Measurements from ENCODE around the gene ANKZF1. TPM values are rescaled to one million over a fixed set of nuclear protein-coding genes. Genes with fewer than 3 reads are reported as not detected.
"Not testable (repeated sequence)": the region's sequence is repeated elsewhere in the genome, so short reads cannot be mapped to it uniquely, and the experiment has no call there.

ANKZF1 gene
- total and polyA plus RNA-seq, 4 experiments from 2014 or later: 22.1 to 260 (median 147) TPM

DNA sequence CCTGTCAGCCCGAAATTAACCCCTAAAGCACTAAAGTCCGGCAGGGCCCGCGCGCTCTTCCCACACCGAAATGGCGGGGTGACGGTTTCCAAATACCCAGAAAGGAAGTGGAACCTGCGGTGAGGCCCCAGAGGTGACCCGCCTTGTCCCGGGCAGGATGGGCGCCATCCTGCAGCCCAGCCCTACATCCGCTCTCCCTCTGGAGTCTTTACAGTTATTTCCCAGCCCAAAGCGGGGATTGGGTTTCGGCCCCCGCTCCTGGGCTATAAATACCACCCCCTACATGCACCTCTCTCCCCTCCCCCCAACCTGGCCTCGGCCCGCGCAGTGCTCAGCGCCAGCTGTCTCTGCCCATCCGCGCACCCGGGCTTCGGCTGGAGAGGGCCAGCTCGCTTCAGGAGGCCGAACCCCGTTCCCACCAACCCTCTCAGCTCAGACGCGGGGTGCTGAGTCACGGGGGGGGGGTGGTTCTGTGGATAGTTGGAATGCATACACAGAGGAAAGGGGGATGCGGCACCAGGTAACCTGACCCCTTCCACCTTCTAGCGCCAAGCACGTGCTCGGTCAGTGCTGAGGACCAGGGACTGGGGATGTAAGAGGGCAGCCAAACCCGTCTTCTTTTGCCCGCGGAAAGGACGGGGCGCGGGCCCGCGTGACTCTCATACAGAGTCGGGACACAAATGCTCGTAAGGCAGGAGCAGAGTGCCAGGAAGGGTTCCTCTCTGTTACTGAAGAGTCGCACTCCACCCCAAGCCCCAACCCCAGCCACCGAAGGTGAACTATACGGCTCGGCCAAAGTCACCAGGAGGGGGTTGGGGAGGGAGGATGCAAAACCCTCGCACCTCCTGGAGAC is 23.5 kb downstream of the ANKZF1 start, which contains the start of gene TUBA4B:
Gene TUBA4B (plus strand): TSS at position 344 of the 853 bp plus-strand sequence. CDS start 165 bp downstream, at position 509.
- Mint-ChIP-seq H3K9me3 (peaks cover 0 to 4% (median 0%) of the 10 kb centered on the region in 8 donors), H3K4me3 (peak within 1 kb of the TSS; percentile 85 to 99 (median 94)), H3K4me1 (peaks cover 40 to 69% (median 52%) of the 10 kb centered on the region in 4 donors), H3K27me3 (no peaks in the 10 kb centered on the region), H3K36me3 (peaks cover 41 to 59% of the 10 kb centered on the region in 2 donors), H3K27ac (peak within 1 kb of the TSS; percentile 92 to 97 (median 96))
- intact Hi-C loops (cut with micrococcal nuclease): loop anchor here (1.0 to 5.0 kb wide), 10 partner anchors 8 to 856 kb away; partner anchors contain the start of genes ANKZF1, ATG9A, CTDSP1 and DNAJB2
- no peaks in the 10 kb centered on the region for H3K9me3 ChIP-seq (ENCODE audit: control insufficient read depth in 1 of 2, low read length in 2 of 2)
- H3K36me3 ChIP-seq (ENCODE audit: insufficient read depth, low read length): peaks cover 22% of the 10 kb centered on the region
- H3K27me3 ChIP-seq (ENCODE audit: insufficient read depth, low read length): no peaks in the 10 kb centered on the region
- peak within 1 kb of the TSS; percentile 94 to 100 for H3K4me3 ChIP-seq (ENCODE audit: low read length in 2 of 2)
- ChIA-PET CTCF (ENCODE audit: partially characterized antibody) (interaction anchor here (1.1 to 12.8 kb wide), 12 partner anchors 8 to 135 kb away, joined by 3 to 150 read pairs (median 10); partner anchors contain the start of genes ABCB6, ANKZF1, ATG9A and CNPPD1), POLR2A (ENCODE audit: partially characterized antibody) (interaction anchor here (0.6 to 12.0 kb wide), 19 partner anchors 8 to 368 kb away, joined by 3 to 684 read pairs (median 12); partner anchors contain the start of genes ABCB6, ANKZF1, ATG9A and CNPPD1)
- peaks cover 51% of the 10 kb centered on the region for H3K4me1 ChIP-seq (ENCODE audit: insufficient read depth, low read length)
- DNase-seq: peak; percentile 42 to 66 (median 52)
- H3K27ac ChIP-seq (ENCODE audit: low read depth, low read length): peak within 1 kb of the TSS; percentile 87

DNA sequence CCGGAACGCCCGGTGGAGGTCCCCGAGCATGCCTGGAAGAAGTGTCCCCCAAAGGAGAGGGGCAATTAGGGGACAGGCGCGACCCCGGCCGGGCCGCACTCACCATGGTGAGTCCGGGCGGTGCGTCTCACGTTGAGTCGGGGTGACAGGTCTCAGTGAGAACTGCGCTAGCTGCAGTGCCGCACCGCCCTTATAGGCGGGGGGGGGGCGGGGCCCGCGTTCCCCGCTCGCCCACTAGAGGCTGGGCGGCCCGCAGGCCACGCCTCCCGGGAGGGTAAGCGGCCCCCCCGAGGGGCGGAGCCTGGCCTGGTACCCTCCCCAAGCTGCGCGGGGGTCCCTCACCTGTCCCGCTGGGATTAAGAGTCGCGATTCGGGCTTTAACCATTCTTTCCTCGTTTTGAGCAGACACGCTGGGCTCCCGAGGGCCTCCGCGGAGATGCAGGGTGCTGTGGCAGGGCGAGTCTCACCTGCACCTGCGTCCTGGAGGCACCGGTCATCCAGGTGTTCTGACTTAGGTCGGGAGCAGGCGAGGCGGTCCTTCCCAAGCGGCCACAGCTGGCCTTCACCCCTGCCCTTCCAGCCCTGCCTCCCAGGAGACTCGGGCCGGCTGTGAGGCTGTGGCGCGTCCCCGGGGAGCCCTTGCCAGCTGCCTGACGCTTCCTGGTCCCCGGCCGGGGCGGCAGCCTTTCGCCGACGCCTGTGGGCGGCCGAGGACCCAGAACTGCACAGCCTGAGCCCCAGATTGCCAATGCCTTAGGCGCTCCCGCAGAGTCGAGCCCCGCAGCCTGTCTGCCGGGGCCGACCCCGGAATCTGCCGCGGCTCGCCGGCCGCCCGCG is 24.4 kb downstream of the ANKZF1 start, which contains the start of gene TUBA4A:
Gene TUBA4A (minus strand): TSS at position 166 of the 837 bp plus-strand sequence. CDS start 60 bp downstream, at position 106.
- Mint-ChIP-seq H3K4me3 (peak within 1 kb of the TSS; percentile 85 to 99 (median 94)), H3K27ac (peak within 1 kb of the TSS; percentile 92 to 98 (median 97)), H3K9me3 (peaks cover 0 to 4% (median 0%) of the 10 kb centered on the region in 8 donors), H3K36me3 (peaks cover 34 to 53% of the 10 kb centered on the region in 2 donors), H3K4me1 (peaks cover 34 to 60% (median 45%) of the 10 kb centered on the region in 4 donors), H3K27me3 (no peaks in the 10 kb centered on the region)
- H3K9me3 ChIP-seq (ENCODE audit: control insufficient read depth in 1 of 2, low read length in 2 of 2): no peaks in the 10 kb centered on the region
- peak; percentile 89 to 90 (median 90) for DNase-seq
- intact Hi-C loops (cut with micrococcal nuclease): loop anchor here (1.0 to 5.0 kb wide), 10 partner anchors 9 to 857 kb away; partner anchors contain the start of genes ANKZF1, ATG9A, CTDSP1 and DNAJB2
- peak within 1 kb of the TSS; percentile 87 for H3K27ac ChIP-seq (ENCODE audit: low read depth, low read length)
- peak within 1 kb of the TSS; percentile 94 to 100 for H3K4me3 ChIP-seq (ENCODE audit: low read length in 2 of 2)
- H3K4me1 ChIP-seq (ENCODE audit: insufficient read depth, low read length): peaks cover 42% of the 10 kb centered on the region
- POLR2A ChIA-PET (ENCODE audit: partially characterized antibody): interaction anchor here (1.0 to 12.0 kb wide), 22 partner anchors 9 to 857 kb away, joined by 3 to 684 read pairs (median 12); partner anchors contain the start of genes ABCB6, ANKZF1, ATG9A and CNPPD1
- peaks cover 22% of the 10 kb centered on the region for H3K36me3 ChIP-seq (ENCODE audit: insufficient read depth, low read length)
- CTCF ChIA-PET (ENCODE audit: partially characterized antibody): interaction anchor here (0.6 to 12.8 kb wide), 18 partner anchors 8 to 134 kb away, joined by 3 to 150 read pairs (median 5); partner anchors contain the start of genes ANKZF1, ATG9A, CNPPD1 and DNAJB2
- no peaks in the 10 kb centered on the region for H3K27me3 ChIP-seq (ENCODE audit: insufficient read depth, low read length)

DNA sequence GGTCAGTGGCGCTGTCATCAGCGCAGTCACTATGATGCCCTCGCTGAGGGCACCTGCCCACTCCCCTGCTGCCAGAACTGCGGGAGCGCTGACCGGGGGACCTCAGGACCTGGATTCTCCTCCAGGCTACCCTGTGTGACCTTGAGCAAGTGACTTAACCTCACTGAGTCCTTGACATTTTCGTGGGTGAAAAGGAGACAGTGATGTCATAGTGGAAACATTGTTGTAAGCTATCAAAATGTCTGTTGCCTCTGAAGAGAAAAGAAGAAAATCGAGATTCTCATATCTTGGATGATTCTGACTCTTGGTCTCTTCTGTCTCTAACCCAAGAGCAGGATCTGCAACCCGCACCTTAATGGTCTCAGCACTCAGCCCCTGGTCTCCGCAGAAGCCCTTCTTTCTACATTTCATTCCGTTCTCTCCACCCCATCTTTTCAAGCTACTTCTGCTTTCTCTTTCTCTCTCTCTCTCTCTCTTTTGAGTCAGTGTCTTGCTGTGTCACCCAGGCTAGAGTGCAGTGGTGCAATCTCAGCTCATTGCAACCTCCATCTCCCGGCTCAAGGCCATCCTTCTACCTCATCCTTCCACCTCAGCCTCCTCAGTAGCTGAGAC is 25.1 kb downstream of the ANKZF1 start:
- Mint-ChIP-seq H3K36me3 (peaks cover 27 to 46% of the 10 kb centered on the region in 2 donors), H3K4me1 (peaks cover 28 to 53% (median 40%) of the 10 kb centered on the region in 4 donors), H3K9me3 (peaks cover 0 to 4% (median 0%) of the 10 kb centered on the region in 8 donors), H3K4me3 (peak overlapping the region; percentile 84 to 98 (median 90)), H3K27ac (peak overlapping the region; percentile 90 to 98 (median 96)), H3K27me3 (peaks cover under 1% of the 10 kb centered on the region in 2 donors)
- peak; percentile 68 to 80 (median 71) for DNase-seq
- Histone ChIP-seq H3K36me3 (ENCODE audit: insufficient read depth, low read length) (peaks cover 22% of the 10 kb centered on the region), H3K27ac (ENCODE audit: low read depth, low read length) (peak overlapping the region; percentile 87), H3K4me1 (ENCODE audit: insufficient read depth, low read length) (peaks cover 35% of the 10 kb centered on the region), H3K9me3 (ENCODE audit: control insufficient read depth in 1 of 2, low read length in 2 of 2) (no peaks in the 10 kb centered on the region), H3K27me3 (ENCODE audit: insufficient read depth, low read length) (no peaks in the 10 kb centered on the region), H3K4me3 (ENCODE audit: low read length in 2 of 2) (peak overlapping the region; percentile 94 to 100)
- ChIA-PET CTCF (ENCODE audit: partially characterized antibody) (interaction anchor here (0.6 to 12.8 kb wide), 19 partner anchors 9 to 378 kb away, joined by 3 to 150 read pairs (median 5); partner anchors contain the start of genes ANKZF1, ATG9A, CNPPD1 and DNAJB2), POLR2A (ENCODE audit: partially characterized antibody) (interaction anchor here (0.8 to 12.0 kb wide), 22 partner anchors 8 to 858 kb away, joined by 3 to 684 read pairs (median 12); partner anchors contain the start of genes ABCB6, ANKZF1, ATG9A and CNPPD1)
- intact Hi-C loops (cut with micrococcal nuclease): loop anchor here (5.0 kb wide), 1 partner anchor 857 kb away; the partner anchor contains the start of gene CTDSP1

GRCh38 chr2:219258942-219259341 is 29.3 kb downstream of the ANKZF1 start:
- CTCF ChIA-PET (ENCODE audit: partially characterized antibody): interaction anchor here (1.1 to 3.3 kb wide), 5 partner anchors 10 to 83 kb away, joined by 3 to 31 read pairs (median 7); partner anchors contain the start of gene DNAJB2
- H3K9me3 ChIP-seq (ENCODE audit: control insufficient read depth in 1 of 2, low read length in 2 of 2); H3K4me3 Mint-ChIP-seq; H3K27ac Mint-ChIP-seq; H3K36me3 Mint-ChIP-seq; DNase-seq; H3K27me3 Mint-ChIP-seq; intact Hi-C loops (cut with micrococcal nuclease); H3K4me1 ChIP-seq (ENCODE audit: insufficient read depth, low read length); H3K9me3 Mint-ChIP-seq; H3K4me3 ChIP-seq (ENCODE audit: low read length in 2 of 2); H3K27me3 ChIP-seq (ENCODE audit: insufficient read depth, low read length); H3K27ac ChIP-seq (ENCODE audit: low read depth, low read length); H3K36me3 ChIP-seq (ENCODE audit: insufficient read depth, low read length): not testable (repeated sequence)
- POLR2A ChIA-PET (ENCODE audit: partially characterized antibody): interaction anchor here (1.2 to 2.2 kb wide), 4 partner anchors 9 to 83 kb away, joined by 3 to 11 read pairs (median 6); partner anchors contain the start of genes ANKZF1, ATG9A, CNPPD1 and DNAJB2
- H3K4me1 Mint-ChIP-seq: peaks cover 8 to 18% (median 12%) of the 10 kb centered on the region in 4 donors

GRCh38 chr2:219261024-219261855 is 31.6 kb downstream of the ANKZF1 start:
- Mint-ChIP-seq H3K36me3 (no peaks in the 10 kb centered on the region), H3K27me3 (peaks cover 1 to 6% of the 10 kb centered on the region in 2 donors), H3K9me3 (no peaks in the 10 kb centered on the region), H3K27ac (no peak overlapping the region), H3K4me3 (no peak overlapping the region), H3K4me1 (peaks cover 0 to 2% (median 2%) of the 10 kb centered on the region in 4 donors)
- Histone ChIP-seq H3K4me3 (ENCODE audit: low read length in 2 of 2) (no peak overlapping the region), H3K36me3 (ENCODE audit: insufficient read depth, low read length) (no peaks in the 10 kb centered on the region), H3K27ac (ENCODE audit: low read depth, low read length) (no peak overlapping the region), H3K4me1 (ENCODE audit: insufficient read depth, low read length) (no peaks in the 10 kb centered on the region), H3K27me3 (ENCODE audit: insufficient read depth, low read length) (no peaks in the 10 kb centered on the region), H3K9me3 (ENCODE audit: control insufficient read depth in 1 of 2, low read length in 2 of 2) (no peaks in the 10 kb centered on the region)
- POLR2A ChIA-PET (ENCODE audit: partially characterized antibody): interaction anchor here (0.7 to 4.0 kb wide), 6 partner anchors 8 to 84 kb away, joined by 3 to 19 read pairs (median 5); partner anchors contain the start of genes ANKZF1, ATG9A, CNPPD1 and DNAJB2
- intact Hi-C loops (cut with micrococcal nuclease): no loop called here
- DNase-seq: no peak
- CTCF ChIA-PET (ENCODE audit: partially characterized antibody): interaction anchor here (1.0 to 5.6 kb wide), 5 partner anchors 9 to 50 kb away, joined by 3 to 42 read pairs (median 4); partner anchors contain the start of gene DNAJB2

Data from CD4-positive, alpha-beta memory T cell (primary cell).